HG03469 (cell line): ENCODE results near the gene BRD3OS.
"Not testable (repeated sequence)": the region's sequence is repeated elsewhere in the genome, so short reads cannot be mapped to it uniquely, and the experiment has no call there.

Source experiments
- ATAC-seq: cut with Tn5 transposase; IDR thresholded peaks from one replicate; pipeline ENCODE4 v1.9.1; 2021; ENCODE audit warnings: mild to moderate bottlenecking, moderate library complexity, moderate number of reproducible peaks; ENCODE audit not compliant: unreplicated experiment

The BRD3OS gene

DNA sequence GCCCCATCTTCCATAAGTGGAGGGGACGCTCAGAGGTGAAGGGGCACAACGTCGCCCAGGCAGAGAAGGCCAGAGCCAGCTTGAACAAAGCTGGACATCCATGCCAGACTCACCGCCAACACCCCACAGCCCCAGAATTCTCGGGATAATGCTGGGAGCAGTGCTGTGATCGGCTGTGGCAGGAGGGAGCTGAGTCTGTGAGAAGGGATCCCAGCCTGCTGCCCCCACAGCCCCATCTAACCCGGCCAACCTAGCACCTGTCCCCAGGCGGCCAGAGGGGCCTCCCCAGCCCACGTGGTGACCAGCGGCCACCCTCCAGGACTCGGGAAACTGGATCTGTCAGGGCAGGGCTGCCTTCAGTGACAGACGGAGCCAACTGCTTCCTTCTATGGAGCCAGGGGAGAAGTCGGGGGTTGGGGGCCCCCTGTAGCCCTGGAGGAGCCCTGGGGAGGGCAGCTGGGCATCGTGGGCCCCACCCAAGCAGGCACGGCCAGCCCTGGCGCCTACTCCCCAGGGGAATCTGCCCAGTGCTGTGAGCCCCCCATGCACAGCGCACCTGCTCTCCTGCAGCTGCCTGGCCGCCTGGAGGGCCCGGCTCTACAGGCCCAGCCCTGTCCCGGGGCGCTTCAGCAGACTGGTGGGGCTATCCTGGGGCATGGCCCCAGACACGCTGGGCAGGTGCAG, 36.5 kb downstream of the BRD3OS start:
- ATAC-seq: no peak

DNA sequence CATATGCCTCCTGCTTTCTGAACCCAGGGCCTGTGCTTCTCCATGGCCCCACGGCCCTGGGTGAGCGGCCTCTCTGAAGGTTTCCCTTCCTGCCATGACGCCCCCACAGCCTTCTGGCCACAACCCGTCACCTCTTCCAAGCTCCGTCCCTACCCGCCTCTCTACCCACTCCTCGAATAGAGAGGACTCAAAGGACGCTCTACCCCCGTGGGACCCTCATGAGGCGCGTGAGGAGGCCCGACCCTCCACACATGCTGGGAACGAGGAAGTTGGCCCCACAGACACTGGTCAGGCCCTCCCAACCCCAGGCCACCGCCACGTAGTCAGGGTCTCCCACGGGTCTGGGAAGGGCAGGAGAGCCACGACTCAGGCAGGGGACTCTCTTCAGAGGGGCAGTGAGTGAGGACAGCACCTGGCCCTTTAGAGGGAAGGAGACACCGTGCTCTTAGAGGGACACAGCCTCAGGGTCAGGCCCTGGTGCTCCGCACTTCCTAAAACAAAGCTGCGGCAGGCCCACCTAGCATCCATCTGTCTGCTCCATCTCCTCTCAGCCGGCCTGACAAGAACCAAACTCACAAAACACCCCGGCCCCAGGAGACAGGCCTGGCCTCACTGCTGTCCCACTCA, 37.3 kb downstream of the BRD3OS start:
- no peak for ATAC-seq

DNA sequence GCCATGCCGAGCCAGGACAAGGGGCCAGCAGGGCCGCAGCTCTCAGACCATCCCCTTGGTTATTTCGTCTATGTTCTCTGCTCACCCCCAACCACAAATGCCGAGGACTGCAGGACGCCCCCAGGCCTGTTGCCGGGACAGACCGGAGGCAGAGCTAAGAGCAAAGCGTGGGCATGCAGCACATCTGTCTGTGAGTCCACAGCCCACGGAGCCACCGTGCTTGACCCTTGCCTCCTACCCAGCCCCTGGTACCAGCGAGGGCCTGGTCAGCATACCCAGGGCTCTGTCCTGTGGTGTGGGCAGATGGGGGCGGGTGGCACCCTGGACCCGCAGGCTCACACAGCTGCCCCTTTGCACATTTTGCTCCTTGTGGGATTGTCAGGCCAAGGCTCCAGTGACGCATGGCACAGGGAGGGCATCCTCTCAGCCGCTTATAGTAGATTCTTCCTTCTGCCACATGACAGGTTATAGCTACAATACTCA, 37.8 kb downstream of the BRD3OS start:
- no peak for ATAC-seq

DNA sequence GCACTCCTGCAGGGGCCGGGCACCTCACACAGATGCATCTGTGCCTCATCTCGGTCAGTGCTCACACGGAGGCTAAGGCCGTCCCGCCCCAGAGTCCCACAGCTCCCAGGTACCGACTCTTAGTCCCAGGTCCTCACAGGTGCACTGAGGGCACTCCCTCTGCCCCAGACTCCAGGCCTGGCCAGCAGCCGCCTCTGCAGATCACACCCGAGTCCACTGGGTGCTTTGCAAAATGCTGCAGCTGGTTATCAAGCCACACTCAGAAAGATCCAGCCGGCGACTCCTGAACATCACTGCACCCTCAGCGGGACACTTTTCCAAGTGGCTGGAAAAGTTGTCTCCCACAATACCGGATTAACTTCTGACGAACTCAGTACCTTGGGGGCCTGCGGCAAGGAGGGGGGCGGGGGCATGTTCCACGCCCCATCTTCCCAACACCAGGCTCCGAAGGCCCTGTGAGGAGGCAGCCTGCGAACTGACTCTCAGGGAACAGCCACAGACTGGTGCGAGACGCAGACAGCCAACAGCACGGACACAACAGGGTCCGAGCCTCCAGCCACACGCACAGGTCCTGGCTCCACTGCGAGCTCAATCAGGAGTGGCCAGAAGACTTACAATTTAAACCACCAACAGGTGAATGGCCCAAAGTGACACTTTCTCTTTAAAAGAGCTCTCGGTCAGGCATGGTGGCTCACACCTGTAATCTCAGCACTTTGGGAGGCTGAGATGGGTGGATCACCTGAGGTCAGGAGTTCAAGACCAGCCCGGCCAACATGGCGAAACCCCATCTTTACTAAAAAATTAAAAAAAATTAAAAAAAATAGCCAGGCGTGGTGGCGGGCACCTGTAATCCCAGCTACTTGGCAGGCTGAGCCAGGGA, 38.5 kb downstream of the BRD3OS start:
- ATAC-seq: no peak

DNA sequence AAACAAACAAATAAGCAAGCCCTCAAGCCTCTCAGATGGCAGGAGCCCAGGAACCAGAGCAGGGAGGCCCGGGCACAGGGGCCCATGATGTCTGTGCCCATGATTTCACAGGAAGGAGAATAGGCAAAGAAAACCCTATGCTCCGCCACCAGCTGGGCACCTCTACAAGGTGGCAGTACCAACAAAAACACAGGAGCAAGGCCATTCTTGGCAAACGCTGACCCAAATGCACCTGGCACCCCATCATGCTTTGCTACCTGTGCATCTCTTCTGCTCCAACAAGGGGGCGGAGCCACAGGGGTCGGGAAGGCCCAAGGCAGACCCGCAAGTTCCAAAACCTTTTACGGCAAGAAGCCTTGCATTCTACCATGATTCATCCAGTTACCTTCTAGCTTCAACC, 39.4 kb downstream of the BRD3OS start:
- no peak for ATAC-seq

DNA sequence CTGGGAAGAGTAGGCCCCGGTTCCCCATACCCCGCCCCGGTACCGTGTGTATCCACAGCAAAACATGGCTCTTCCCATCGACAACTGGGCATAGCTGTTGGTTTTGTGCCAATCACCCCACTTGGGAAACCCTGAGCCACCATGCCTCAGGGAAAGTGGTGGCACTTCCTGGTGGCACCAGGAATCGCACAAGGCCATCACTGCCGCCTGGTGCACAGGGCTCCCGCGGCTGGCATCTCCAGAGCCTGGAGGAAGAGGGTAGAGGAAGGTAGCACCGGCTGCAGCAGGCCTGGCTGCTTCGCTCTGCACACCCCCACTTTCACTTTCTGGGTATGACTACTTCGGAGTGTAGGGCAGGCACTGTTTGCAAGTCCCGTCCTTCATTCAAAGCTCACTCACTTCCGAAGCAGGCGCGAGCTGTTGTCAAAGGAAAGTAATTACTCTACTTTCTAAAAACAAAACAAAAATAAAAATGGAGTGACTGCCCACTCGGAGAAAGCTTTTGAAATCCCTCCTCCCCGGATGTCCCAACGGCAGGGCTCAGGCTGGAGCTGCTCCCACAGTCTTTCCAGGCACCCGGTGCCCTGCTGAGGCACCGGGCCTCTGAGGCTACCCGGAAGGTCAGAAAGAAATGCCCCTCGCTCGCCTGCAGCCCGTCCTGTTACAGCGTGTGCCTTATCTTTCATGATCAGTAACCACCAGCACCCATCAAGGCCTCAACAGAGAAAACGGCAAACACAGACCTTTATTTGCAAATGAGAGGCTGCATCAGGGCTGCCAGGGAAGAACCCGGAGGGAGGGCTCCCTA, 40.5 kb downstream of the BRD3OS start:
- no peak for ATAC-seq

DNA sequence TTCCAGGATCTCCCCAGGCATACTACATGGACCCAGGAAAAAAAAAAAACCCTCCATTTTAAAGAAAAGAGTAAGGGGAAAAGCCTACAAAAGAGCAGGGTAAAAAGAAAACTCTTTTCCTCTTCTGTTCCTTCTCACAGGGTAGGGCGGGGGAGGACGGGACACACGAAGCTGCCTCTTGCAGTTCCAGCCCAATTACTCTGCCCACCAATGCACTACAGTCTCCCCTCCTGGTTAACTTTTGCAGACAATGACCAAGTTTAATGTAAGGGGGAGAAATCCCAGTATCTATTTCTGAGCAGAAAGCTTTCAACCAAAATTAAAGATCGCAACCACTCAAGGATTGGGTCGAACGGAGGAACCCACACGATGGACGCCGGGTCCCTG, 41.2 kb downstream of the BRD3OS start:
- no peak for ATAC-seq

DNA sequence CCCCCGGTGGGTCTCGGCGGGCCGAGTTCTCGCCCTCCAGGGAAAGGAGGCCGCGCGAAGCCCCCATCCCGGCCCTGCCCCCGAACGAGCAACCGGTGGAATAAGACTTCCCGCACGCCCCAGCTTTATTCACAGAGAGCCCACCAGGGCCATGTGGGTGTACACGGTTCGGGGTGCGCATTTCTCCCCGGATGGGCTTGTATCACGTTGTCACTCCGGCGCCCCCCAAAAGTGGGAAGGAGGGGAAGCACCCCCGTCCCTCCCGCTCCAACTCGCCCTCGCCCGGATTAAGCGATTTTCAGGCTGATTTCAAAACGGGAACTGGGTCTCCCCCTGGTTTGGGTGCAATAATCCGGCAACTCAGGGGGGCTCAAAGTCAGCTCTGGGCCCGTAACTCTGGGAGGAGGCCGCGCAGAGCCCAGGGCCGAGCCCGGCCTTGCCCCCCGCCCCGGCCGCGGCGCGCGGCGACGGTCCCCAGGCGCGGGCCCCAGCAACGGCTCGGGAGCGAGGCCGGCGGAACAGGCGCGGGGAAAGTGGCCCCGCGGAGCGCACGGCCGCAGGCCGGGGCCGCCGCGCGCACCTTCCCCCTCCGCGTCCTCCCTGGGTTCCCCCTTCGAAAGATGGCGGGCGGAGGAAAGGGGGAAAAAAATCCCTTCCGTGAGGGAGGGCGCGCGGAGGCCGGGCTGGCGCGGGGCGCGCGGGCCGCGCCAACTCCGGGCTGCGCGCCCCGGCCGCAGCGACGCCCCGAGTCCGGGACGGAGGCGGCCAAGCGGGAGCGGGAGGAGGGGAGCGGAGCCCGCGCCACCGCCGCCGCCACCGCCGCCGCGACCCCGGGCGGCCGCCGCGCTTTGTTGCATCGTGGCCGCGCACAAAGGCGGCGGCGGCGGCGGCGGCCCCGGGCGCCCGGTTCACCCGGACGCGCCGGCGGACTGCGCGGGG, 41.9 kb downstream of the BRD3OS start:
- ATAC-seq: no peak

DNA sequence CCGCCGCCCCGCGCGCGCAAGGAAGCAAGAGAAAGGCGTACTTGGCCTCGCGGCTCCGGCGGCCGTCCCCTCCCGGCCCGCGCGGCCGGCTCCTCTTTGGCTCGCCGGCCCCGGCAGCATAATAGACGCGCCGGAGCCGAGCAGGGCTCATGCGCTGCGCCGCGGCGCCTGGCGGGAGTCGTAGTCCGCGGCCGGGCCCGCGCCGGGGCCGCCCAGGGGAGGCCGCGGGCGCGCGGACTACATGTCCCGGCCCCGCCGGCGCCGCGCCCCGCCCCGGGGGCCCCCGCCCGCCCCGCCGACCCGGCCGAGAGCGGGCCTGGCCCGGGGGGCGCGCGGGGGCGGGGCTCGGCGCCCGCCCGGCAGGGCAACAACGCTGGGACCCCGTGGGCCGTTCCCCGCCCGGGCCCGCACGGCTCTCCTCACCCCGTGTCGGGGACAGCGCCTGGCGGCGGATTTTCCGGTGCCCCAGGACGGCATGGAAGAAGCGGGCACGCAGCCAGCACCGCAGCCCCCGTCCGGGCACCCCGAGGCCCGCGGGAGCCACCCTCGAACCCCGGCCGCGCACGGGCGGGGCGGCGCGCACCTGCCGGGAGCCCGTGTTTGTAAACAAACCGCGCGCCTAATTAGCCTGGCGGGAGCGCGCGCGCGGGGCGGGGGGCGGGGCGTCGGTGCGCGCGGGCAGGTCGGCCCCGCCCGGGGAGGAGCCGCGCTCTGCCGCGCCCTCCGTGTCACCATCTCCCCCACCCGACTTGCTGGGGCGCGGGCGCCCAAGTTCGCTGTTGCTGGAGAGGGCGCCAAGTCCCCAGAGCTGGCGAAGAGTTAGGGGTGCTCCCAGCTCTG, 42.8 kb downstream of the BRD3OS start, which contains the start of gene BRD3:
TSS of gene BRD3 (minus strand) at position 123 of the 840 bp plus-strand sequence. CDS start 14,549 bp downstream, outside the sequence.
- ATAC-seq: peak; percentile 58

DNA sequence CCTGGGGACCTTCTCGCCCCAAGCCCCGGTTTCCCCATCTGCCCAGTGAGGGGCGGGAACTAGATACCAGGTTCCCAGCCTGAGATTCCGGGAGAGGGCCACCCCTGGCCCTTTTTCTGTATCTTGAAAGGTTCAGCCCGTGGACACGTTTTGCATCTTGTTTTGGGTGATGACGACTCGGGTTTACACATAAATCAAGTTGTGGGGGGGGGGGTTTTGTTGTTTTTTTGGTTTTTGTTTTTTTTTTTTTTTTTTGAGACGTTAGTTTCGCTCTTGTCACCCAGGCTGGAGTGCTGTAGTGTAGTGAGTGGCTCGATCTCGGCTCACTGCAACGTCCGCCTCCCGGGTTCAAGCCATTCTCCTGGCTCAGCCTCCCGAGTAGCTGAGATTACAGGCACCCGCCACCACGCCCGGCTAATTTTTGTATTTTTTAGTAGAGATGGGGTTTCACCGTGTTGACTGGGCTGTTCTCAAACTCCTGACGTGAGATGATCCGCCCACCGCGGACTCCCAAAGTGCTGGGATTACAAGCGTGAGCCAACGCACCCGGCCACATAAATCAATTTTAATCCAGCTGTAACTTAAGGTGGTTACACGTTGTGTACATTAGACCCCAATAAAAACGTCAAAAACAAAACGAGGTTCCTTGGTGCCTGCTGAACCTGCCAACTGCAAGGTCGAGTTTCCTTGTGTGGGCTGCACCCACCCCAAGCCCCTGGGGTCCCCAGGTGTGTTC, 43.6 kb downstream of the BRD3OS start:
- no peak for ATAC-seq

DNA sequence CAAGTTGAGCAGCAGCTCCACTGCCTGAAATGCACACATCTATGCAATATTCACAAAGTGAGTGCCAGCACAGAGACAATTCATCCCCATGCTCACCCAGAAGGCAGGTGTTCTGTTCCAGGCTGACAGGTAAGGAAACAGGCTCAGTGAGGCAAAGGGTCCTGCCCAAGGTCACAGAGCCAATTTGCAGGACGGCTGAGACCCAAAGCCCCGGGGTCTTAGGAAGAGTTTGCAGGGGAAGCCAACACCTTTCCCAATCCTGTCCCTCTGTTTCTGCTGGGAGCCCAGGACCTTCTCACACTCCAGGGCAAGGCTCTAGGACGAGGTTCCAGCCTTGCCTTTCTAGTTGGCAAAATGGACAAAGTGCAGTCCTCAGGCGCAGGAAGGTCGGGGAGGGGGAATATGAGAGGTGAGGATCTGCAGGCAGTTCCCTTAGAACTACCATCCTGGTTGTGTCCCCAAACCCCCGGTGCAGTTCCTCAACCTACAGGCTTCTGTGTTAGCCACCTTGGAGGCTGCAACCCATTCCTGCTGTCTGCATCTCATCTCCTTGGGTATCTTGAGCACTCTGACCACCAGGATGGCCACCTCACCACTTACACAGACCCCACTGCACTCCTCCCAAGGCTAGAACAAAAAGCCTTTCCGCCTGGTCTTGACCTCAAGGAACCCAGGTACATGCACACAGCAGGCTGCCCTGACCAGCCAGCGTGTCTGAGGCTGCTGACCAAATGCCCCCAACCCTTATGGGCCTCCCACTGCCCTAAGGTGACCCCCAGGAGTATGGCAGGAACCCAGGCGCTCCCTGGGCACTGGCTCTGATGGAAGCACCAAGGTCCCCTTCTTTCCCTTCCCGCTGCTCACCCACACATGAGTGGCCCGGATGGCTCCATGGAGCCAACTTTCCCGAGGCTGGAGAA, 44.5 kb downstream of the BRD3OS start:
- ATAC-seq: no peak

DNA sequence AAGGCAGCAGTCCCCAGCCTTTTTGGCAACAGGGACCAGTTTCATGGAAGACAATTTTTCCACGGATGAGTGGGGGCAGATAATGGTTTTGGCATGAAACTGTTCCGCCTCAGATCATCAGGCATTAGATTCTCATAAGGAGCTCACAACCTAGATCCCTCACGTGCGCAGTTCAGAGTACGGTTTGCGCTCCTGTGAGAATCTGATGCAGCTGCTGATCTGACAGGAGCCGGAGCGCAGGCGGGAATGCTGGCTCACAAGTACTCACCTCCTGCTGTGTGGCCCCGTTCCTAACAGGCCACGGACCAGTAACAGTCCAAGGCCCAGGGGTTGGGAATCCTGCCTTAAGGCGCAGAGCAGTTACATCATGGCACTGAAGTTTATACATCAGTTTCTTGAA, 45.9 kb downstream of the BRD3OS start:
- no peak for ATAC-seq

DNA sequence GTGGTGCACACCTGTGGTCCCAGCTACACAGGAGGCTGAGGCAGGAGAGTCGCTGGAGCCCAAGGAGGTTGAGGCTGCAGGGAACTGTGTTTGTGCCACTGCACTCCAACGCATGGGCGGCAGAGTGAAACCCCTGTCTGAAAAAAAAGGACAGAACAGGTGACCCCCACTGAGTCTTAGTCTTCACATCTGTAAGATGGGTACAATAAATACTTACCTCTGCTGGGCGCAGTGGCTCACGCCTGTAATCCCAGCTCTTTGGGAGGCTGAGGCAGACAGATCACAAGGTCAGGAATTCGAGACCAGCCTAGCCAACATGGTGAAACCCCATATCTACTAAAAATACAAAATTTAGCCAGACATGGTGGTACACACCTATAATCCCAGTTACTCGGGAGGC, 47.4 kb downstream of the BRD3OS start:
- not testable (repeated sequence) for ATAC-seq

DNA sequence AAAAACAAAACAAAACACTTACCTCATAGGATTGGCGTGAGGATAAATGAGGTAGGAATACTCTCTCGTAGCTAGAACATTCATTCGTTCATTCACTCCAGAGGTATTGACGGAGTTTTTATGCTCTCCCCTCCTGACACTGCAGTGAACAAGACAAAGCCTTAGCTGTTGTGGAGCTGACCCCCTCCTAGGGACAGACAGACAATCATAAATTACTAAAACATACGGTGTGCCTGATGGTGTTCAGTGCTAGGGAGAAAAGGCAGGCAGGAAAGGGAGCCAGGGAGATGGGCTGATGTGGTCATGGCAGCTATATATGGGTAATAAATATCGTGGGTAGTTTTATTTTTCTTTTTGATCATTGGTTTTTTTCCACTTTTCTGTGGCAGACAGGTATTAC, 48.2 kb downstream of the BRD3OS start:
- ATAC-seq: no peak

DNA sequence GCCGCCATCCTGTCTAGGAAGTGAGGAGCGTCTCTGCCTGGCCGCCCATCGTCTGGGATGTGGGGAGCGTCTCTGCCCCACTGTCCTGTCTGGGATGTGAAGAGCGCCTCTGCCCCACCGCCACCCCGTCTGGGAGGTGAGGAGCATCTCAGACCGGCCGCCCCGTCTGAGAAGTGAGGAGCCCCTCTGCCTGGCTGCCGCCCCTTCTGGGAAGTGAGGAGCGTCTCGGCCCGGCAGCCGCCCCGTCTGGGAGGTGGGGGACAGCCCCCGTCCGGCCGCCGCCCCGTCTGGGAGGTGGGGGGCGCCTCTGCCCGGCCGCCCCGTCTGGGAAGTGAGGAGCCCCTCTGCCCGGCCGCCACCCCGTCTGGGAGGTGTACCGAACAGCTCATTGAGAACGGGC, 50.4 kb downstream of the BRD3OS start:
- not testable (repeated sequence) for ATAC-seq

DNA sequence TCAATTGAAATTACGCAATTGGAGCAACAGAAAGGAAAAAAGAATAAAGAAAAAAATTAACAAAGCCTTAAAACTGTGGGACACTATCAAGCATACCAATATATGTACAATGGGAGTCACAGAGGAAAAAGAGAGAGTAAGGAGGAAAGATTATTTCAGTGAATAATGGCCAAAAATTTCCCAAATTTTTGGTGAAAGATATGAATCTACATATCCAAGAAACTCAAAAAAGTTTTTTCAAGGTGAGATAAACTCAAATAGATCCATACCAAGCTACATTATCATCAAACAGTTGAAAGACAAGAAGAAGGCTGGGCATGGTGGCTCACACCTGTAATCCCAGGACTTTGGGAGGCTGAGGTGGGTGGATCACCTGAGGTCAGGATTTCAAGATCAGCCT, 51.4 kb downstream of the BRD3OS start:
- ATAC-seq: no peak
